ENCODE measurements around the gene HSD17B14. TPM values are rescaled to one million over a fixed set of nuclear protein-coding genes. Genes with fewer than 3 reads are reported as not detected.
A peak's percentile ranks its signal among the peaks of the same experiment; 100 is the strongest.
"Not testable (repeated sequence)": the region's sequence is repeated elsewhere in the genome, so short reads cannot be mapped to it uniquely, and the experiment has no call there.

HSD17B14 gene
- 1 to 10 TPM in 1 of 2 experiments, under 1 TPM in 1; 0.89 to 1.1 TPM for total RNA-seq

DNA sequence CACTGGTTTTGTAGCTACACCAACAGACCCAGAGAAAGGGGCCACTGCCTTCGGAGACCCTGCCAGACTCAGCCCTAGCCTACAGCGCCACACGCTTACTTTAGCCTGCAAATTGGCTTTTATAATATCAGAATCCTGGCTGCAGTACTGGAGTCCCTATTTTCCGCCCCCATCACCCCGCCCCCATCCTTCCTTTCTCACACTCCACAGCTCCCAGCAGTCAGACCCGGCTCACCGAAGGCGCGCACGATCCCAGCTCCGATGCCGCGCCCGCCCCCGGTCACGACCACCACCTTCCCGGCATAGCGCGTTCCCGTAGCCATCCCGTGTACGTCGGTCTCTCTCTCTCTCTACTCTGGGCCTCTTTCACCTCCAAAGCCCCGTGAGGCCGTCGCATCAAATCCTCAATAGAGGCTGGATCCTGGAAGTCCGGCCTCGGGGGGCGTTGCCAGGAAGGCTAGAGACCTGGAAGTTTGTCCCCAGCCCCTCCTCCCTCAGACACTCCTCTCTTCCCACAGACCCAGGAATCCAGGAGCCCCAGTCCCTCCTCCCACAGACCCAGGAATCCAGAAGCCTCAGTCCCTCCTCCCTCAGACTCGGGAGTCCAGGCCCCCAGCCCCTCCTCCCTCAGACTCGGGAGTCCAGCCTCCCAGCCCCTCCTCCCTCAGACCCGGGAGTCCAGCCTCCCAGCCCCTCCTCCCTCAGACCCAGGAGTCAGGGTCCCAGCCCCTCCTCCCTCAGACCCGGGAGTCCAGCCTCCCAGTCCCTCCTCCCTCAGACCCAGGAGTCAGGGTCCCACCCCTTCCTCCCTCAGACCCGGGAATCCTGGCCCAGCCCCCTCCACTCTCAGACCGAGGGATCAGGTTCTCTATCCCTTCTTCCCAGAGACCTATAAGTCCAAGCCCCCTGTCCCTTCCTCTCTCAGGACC, at the start of gene HSD17B14:
TSS of gene HSD17B14 (minus strand) at position 403 of the 929 bp plus-strand sequence. CDS start at position 323, 80 bp downstream.
- DNase-seq (no peak), ATAC-seq (peak; percentile 31)
- Mint-ChIP-seq H3K27ac (peak within 1 kb of the TSS; percentile 83), H3K36me3 (ENCODE audit: low read depth) (no peaks in the 10 kb centered on the region), H3K4me3 (peak within 1 kb of the TSS; percentile 70), H3K4me1 (ENCODE audit: low read depth) (peaks cover 21% of the 10 kb centered on the region), H3K9me3 (ENCODE audit: insufficient read depth) (no peaks in the 10 kb centered on the region), H3K27me3 (ENCODE audit: low read depth) (no peaks in the 10 kb centered on the region)
- CTCF ChIA-PET = interaction anchor here (0.6 to 3.7 kb wide), 23 partner anchors 9 to 191 kb away, joined by 3 to 43 read pairs (median 4); partner anchors contain the start of genes BCAT2, CA11, GYS1 and PPP1R15A
- POLR2A ChIA-PET = interaction anchor here (0.7 to 1.2 kb wide), 3 partner anchors 29 to 134 kb away, joined by 3 read pairs; no protein-coding TSS in a partner anchor

DNA sequence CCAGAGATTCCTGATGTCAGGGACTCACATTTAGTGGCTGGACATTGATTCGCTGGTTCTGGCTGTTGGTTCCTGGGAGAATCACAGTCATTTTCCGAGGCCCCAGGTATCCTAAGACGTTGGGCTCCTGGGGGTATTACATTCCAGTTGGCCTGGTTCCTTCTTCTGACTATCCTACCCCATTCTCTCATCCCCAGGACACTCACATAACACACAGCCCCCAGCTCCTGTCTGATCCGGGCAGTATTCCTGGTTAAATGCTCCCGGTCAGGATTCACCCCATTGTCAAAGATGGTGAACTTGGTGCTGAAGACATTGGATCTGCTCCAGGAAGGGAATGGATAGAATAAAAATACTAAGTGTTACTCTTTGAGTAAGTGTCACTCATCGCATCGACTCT, 47.4 kb upstream of the HSD17B14 start:
- ATAC-seq (no peak), DNase-seq (no peak)
- no peak overlapping the region for H3K27ac Mint-ChIP-seq
- peaks cover 3% of the 10 kb centered on the region for H3K4me1 Mint-ChIP-seq (ENCODE audit: low read depth)
- no peaks in the 10 kb centered on the region for H3K9me3 Mint-ChIP-seq (ENCODE audit: insufficient read depth)
- H3K27me3 Mint-ChIP-seq (ENCODE audit: low read depth) = no peaks in the 10 kb centered on the region
- ChIA-PET CTCF (no interaction called here), POLR2A (no interaction called here)
- no peak overlapping the region for H3K4me3 Mint-ChIP-seq
- H3K36me3 Mint-ChIP-seq (ENCODE audit: low read depth) = peaks cover 3% of the 10 kb centered on the region

DNA sequence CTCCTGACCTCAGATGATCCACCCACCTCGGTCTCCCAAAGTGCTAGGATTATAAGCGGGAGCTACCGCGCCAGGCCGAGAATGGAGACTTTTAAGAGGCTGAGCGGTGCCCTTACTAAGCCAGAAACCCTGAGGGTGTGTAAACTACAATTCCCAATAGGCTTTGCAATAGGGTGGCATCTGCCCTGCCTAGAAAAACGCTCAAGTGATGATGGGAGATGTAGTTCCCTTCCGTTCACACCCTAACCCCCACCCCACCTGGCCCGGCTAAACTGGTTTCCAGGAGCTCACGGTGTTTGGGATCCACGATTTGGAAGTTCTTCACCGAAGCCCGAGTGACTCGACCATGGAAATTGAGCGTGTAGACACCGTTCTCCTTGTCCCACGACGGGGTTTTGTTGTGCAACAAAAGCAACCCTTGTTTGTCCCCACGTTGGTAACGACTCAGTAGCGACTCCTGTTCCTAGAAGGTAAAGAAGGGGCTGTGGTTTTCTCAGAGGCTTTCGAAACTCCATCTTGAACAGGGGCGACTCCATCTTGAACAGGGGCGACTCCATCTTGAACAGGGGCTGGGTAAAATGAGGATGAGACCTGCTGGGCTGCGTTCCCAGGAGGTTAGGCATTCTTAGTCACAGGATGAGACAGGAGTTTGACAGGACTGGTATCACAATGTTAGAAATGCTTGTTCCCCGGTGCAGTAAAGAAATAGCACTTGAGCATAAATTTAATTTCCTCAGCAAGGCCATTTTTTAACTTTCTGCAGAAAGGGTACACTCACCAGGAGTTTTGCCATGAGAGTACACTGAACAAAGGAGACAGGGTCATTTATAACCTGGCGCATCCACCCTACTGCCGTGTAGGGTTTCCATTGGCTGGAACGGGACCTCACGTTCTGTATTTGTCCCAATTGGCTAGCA, 45.7 kb upstream of the HSD17B14 start:
- no peak overlapping the region for H3K4me3 Mint-ChIP-seq
- H3K27me3 Mint-ChIP-seq (ENCODE audit: low read depth) = no peaks in the 10 kb centered on the region
- ChIA-PET POLR2A (interaction anchor here (1.1 kb wide), 1 partner anchor 10 kb away, joined by 6 read pairs; the partner anchor contains the start of gene PPP1R15A), CTCF (no interaction called here)
- peak; percentile 38 for DNase-seq
- ATAC-seq = peak; percentile 17
- peaks cover 17% of the 10 kb centered on the region for H3K36me3 Mint-ChIP-seq (ENCODE audit: low read depth)
- no peaks in the 10 kb centered on the region for H3K9me3 Mint-ChIP-seq (ENCODE audit: insufficient read depth)
- H3K4me1 Mint-ChIP-seq (ENCODE audit: low read depth) = peaks cover 17% of the 10 kb centered on the region
- no peak overlapping the region for H3K27ac Mint-ChIP-seq

DNA sequence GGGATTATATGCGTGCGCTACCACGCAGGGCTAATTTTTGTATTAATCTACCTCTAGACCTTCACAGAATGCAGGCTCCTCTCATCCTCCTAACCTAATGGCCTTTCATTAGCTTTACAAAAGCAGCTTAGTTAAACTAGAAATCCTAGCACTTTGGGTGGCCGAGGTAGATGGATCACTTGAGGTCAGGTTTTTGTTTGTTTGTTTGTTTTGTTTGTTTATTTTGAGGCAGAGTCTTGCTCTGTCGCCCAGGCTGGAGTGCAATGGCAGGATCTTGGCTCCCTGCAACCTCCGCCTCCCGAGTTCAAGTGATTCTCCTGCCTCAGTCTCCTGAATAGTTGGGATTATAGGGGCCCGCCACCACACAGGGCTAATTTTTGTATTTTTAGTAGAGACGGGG, 43.4 kb upstream of the HSD17B14 start:
- not testable (repeated sequence) for ATAC-seq; H3K27me3 Mint-ChIP-seq (ENCODE audit: low read depth); H3K9me3 Mint-ChIP-seq (ENCODE audit: insufficient read depth); DNase-seq; H3K4me3 Mint-ChIP-seq; H3K27ac Mint-ChIP-seq
- ChIA-PET CTCF (interaction anchor here (1.2 to 2.8 kb wide), 3 partner anchors 20 to 114 kb away, joined by 3 to 7 read pairs (median 4); partner anchors contain the start of genes NUCB1 and RUVBL2), POLR2A (interaction anchor here (1.0 to 3.8 kb wide), 3 partner anchors 21 to 86 kb away, joined by 3 to 13 read pairs (median 4); partner anchors contain the start of gene NUCB1)
- H3K4me1 Mint-ChIP-seq (ENCODE audit: low read depth) = peaks cover 34% of the 10 kb centered on the region
- peaks cover 34% of the 10 kb centered on the region for H3K36me3 Mint-ChIP-seq (ENCODE audit: low read depth)

DNA sequence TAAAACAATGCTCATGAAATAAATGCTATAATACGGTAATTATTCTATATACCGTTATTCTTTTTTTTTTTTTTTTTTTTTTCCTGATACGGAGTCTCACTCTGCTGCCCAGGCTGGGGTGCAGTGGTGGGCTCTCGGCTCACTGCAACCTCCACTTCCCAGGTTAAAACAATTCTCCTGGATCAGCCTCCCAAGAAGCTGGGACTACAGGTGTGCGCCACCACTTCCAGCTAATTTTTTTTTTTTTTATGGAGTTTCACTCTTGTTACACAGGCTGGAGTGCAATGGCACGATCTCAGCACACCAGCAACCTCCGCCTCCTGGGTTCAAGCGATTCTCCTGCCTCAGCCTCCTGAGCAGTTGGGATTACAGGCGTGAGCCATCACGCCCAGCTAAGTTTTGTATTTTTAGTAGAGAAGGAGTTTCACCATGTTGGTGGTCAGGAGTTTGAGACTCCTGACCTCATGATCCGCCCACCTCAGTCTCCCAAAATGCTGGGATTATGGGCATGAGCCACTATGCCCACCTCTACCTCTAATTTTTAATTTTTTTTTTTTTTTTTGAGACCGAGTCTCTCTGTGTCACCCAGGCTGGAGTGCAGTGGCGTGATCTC, 42.8 kb upstream of the HSD17B14 start:
- H3K4me3 Mint-ChIP-seq = no peak overlapping the region
- H3K9me3 Mint-ChIP-seq (ENCODE audit: insufficient read depth) = no peaks in the 10 kb centered on the region
- POLR2A ChIA-PET = interaction anchor here (1.0 to 3.8 kb wide), 3 partner anchors 21 to 87 kb away, joined by 3 to 13 read pairs (median 4); partner anchors contain the start of gene NUCB1

DNA sequence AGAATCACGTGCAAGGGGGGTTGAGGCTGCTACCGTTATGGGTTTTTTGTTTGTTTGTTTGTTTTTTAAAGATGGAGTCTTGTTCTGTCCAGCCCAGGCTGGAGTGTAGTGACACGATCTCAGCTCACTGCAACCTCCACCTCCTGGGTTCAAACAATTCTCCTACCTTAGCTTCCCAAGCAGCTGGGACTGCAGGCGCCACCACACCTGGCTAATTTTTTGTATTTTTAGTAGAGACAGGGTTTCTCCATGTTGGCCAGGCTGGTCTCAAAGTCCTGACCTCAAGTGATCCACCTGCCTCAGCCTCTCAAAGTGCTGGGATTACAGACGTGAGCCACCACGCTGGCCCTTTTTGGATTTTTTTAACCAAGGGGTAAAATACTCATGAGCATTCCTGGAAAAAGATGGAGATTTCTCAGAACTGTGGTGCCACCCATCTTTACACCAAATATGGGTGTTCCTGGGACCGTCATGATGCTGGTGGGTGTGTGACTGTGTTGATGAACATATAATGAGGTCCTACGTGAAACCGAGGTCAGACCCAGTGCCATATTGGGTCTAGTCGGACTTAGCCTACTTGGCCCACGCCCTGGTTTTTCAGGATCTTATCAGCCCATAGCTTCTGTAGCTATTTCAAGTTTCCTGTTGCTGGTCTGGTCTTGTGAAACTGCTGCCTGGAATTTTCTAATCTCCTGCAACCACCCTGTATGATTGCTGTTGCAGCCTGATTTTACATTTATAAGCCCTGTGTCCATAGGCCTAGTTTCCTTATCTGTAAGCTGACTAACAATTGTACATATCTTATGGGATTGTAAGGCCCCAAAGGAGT, 42.1 kb upstream of the HSD17B14 start:
- H3K9me3 Mint-ChIP-seq (ENCODE audit: insufficient read depth) = no peaks in the 10 kb centered on the region
- ChIA-PET CTCF (interaction anchor here (1.2 to 2.8 kb wide), 3 partner anchors 22 to 115 kb away, joined by 3 to 7 read pairs (median 4); partner anchors contain the start of genes NUCB1 and RUVBL2), POLR2A (interaction anchor here (1.0 to 3.8 kb wide), 2 partner anchors 22 to 87 kb away, joined by 3 to 13 read pairs; partner anchors contain the start of gene NUCB1)
- peak overlapping the region; percentile 65 for H3K27ac Mint-ChIP-seq
- no peaks in the 10 kb centered on the region for H3K27me3 Mint-ChIP-seq (ENCODE audit: low read depth)
- H3K4me3 Mint-ChIP-seq = no peak overlapping the region
- DNase-seq (peak; percentile 49), ATAC-seq (peak; percentile 5)
- H3K4me1 Mint-ChIP-seq (ENCODE audit: low read depth) = peaks cover 47% of the 10 kb centered on the region
- H3K36me3 Mint-ChIP-seq (ENCODE audit: low read depth) = peaks cover 47% of the 10 kb centered on the region

More for the DNA sequence above, 42.8 kb upstream of the HSD17B14 start:
- H3K27ac Mint-ChIP-seq = no peak overlapping the region
- H3K4me1 Mint-ChIP-seq (ENCODE audit: low read depth) = peaks cover 40% of the 10 kb centered on the region
- DNase-seq = no peak
- peaks cover 40% of the 10 kb centered on the region for H3K36me3 Mint-ChIP-seq (ENCODE audit: low read depth)
- no peak for ATAC-seq
- no peaks in the 10 kb centered on the region for H3K27me3 Mint-ChIP-seq (ENCODE audit: low read depth)
- CTCF ChIA-PET = interaction anchor here (1.2 to 2.8 kb wide), 3 partner anchors 21 to 114 kb away, joined by 3 to 7 read pairs (median 4); partner anchors contain the start of genes NUCB1 and RUVBL2

DNA sequence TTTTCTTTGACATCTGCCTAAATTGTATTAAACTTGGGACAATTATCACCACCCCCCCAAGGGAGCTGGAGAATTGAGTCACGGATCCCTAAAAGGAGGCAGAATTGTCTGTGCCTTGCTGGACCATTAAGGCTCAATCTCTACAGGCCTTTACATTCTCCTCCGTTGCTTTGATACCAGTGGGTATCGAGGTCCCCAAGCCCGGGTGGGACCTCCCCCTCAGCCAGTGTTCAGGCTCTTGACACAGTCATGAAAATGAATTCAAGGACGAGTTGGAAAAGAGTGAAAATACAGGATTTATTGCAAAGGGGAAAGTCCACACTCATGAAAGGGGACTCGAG, 41.5 kb upstream of the HSD17B14 start:
- H3K27ac Mint-ChIP-seq = peak overlapping the region; percentile 65
- H3K9me3 Mint-ChIP-seq (ENCODE audit: insufficient read depth) = no peaks in the 10 kb centered on the region
- ATAC-seq = no peak
- CTCF ChIA-PET = interaction anchor here (2.8 kb wide), 1 partner anchor 93 kb away, joined by 7 read pairs; no protein-coding TSS in a partner anchor
- H3K4me3 Mint-ChIP-seq = no peak overlapping the region
- DNase-seq = no peak
- H3K27me3 Mint-ChIP-seq (ENCODE audit: low read depth) = no peaks in the 10 kb centered on the region
- POLR2A ChIA-PET = interaction anchor here (3.8 kb wide), 1 partner anchor 23 kb away, joined by 13 read pairs; the partner anchor contains the start of gene NUCB1
- peaks cover 51% of the 10 kb centered on the region for H3K4me1 Mint-ChIP-seq (ENCODE audit: low read depth)
- peaks cover 53% of the 10 kb centered on the region for H3K36me3 Mint-ChIP-seq (ENCODE audit: low read depth)

DNA sequence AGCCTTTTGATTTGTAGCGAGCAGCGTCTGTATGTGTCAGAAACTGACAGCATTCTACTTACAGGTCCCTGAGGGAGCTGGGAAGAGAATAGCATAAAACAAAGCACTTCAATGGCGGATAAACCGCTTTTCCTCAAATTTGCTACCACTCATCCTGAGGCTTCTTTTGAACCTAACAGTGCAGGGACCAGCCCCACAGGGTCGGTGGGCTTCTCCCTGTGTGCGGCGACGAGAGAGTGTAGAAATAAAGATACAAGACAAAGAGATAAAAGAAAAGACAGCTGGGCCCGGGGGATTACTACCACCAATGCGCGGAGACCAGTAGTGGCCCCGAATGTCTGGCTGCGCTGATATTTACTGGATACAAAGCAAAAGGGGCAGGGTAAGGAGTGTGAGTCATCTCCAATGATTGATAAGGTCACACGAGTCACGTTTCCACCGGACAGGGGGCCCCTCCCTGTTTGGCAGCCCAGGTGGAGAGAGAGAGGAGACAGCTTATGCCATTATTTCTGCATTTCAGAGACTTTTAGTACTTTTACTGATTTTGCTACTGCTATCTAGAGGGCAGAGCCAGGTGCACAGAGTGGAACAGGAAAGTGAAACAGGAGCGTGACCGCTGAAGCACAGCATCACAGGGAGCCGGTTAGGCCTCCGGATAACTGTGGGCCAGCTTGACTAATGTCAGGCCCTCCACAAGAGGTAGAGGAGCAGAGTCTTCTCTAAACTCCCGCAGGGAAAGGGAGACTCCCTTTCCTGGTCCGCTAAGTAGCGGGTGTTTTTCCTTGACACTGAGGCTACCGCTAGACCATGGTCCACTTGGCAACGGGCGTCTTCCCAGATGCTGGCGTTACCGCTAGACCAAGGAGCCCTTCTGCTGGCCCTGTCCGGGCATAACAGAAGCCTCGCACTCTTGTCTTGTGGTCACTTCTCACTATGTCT, 40.0 kb upstream of the HSD17B14 start:
- peak; percentile 48 for DNase-seq
- POLR2A ChIA-PET = interaction anchor here (1.1 to 5.7 kb wide), 6 partner anchors 20 to 117 kb away, joined by 3 to 74 read pairs (median 14); partner anchors contain the start of genes FTL, GYS1, NUCB1 and RUVBL2
- H3K27me3 Mint-ChIP-seq (ENCODE audit: low read depth); H3K9me3 Mint-ChIP-seq (ENCODE audit: insufficient read depth); ATAC-seq: not testable (repeated sequence)
- Mint-ChIP-seq H3K4me1 (ENCODE audit: low read depth) (peaks cover 54% of the 10 kb centered on the region), H3K27ac (peak overlapping the region; percentile 98), H3K36me3 (ENCODE audit: low read depth) (peaks cover 54% of the 10 kb centered on the region), H3K4me3 (peak overlapping the region; percentile 99)
- CTCF ChIA-PET = interaction anchor here (0.6 to 2.3 kb wide), 3 partner anchors 94 to 616 kb away, joined by 3 to 7 read pairs (median 6); partner anchors contain the start of genes GYS1 and RUVBL2
